ENCODE results near the gene NBL1. TPM values are rescaled to one million over a fixed set of nuclear protein-coding genes. Genes with fewer than 3 reads are reported as not detected.

Gene NBL1
- total RNA-seq, 1 experiment from 2014 or later: 7.9 TPM

GRCh38 chr1:19700079-19700777, 56.1 kb downstream of the NBL1 start:
- DNase-seq (ENCODE audit: low spot score): no peak
- CTCF ChIA-PET: no interaction called here
- intact Hi-C loops (cut with micrococcal nuclease; ENCODE audit: unreplicated experiment): loop anchor here (5.0 kb wide), 1 partner anchor 38 kb away; the partner anchor contains the start of gene HTR6

GRCh38 chr1:19703280-19703679, 59.2 kb downstream of the NBL1 start:
- TF ChIP-seq EZH2 (IDR thresholded peaks at IDR 0.05; ENCODE audit: borderline replicate concordance, low read depth, low read length, poor library complexity, severe bottlenecking) (no peak), CTCF (conservative IDR thresholded peaks at IDR 0.05; ENCODE audit: low read depth, low read length) (no peak)
- no peak for DNase-seq (ENCODE audit: low spot score)
- no peak overlapping the region for H3K27ac ChIP-seq (ENCODE audit: low read depth, low read length, poor library complexity, severe bottlenecking)
- BruUV-seq (replicated peaks): no TSS peak
- CTCF ChIA-PET: interaction anchor here (1.5 to 2.5 kb wide), 2 partner anchors 41 to 49 kb away, joined by 4 to 18 read pairs; no protein-coding TSS in a partner anchor
- POLR2A ChIA-PET (ENCODE audit: low non-redundant PET): no interaction called here
- no peaks in the 10 kb centered on the region for H3K9me3 ChIP-seq (ENCODE audit: low read depth, low read length, poor library complexity, severe bottlenecking)
- H3K27me3 ChIP-seq (replicated peaks; ENCODE audit: insufficient read depth, low read depth, low read length, poor library complexity): no peaks in the 10 kb centered on the region
- intact Hi-C loops (cut with micrococcal nuclease; ENCODE audit: unreplicated experiment): loop anchor here (5.0 kb wide), 1 partner anchor 41 kb away; the partner anchor contains the start of gene HTR6
- no peaks in the 10 kb centered on the region for H3K4me1 ChIP-seq (ENCODE audit: insufficient read depth, low read length, poor library complexity, severe bottlenecking)
- no peak overlapping the region for H3K4me3 ChIP-seq (ENCODE audit: low read depth, low read length, poor library complexity, severe bottlenecking)
- no peaks in the 10 kb centered on the region for H3K36me3 ChIP-seq (ENCODE audit: insufficient read depth, low read length, poor library complexity, severe bottlenecking)

More at GRCh38 chr1:19700079-19700777, 56.1 kb downstream of the NBL1 start:
- no TSS peak for BruUV-seq (replicated peaks)
- Histone ChIP-seq H3K27me3 (replicated peaks; ENCODE audit: insufficient read depth, low read depth, low read length, poor library complexity) (no peaks in the 10 kb centered on the region), H3K4me1 (ENCODE audit: insufficient read depth, low read length, poor library complexity, severe bottlenecking) (no peaks in the 10 kb centered on the region), H3K36me3 (ENCODE audit: insufficient read depth, low read length, poor library complexity, severe bottlenecking) (no peaks in the 10 kb centered on the region), H3K27ac (ENCODE audit: low read depth, low read length, poor library complexity, severe bottlenecking) (no peak overlapping the region), H3K9me3 (ENCODE audit: low read depth, low read length, poor library complexity, severe bottlenecking) (no peaks in the 10 kb centered on the region), H3K4me3 (ENCODE audit: low read depth, low read length, poor library complexity, severe bottlenecking) (no peak overlapping the region)
- POLR2A ChIA-PET (ENCODE audit: low non-redundant PET): no interaction called here
- TF ChIP-seq EZH2 (IDR thresholded peaks at IDR 0.05; ENCODE audit: borderline replicate concordance, low read depth, low read length, poor library complexity, severe bottlenecking) (no peak), CTCF (conservative IDR thresholded peaks at IDR 0.05; ENCODE audit: low read depth, low read length) (no peak)

GRCh38 chr1:19704247-19705113, 60.4 kb downstream of the NBL1 start:
- no peak overlapping the region for H3K27ac ChIP-seq (ENCODE audit: low read depth, low read length, poor library complexity, severe bottlenecking)

More at GRCh38 chr1:19704247-19705113, 60.4 kb downstream of the NBL1 start:
- POLR2A ChIA-PET (ENCODE audit: low non-redundant PET): no interaction called here
- no peak overlapping the region for H3K4me3 ChIP-seq (ENCODE audit: low read depth, low read length, poor library complexity, severe bottlenecking)
- intact Hi-C loops (cut with micrococcal nuclease; ENCODE audit: unreplicated experiment): loop anchor here (5.0 kb wide), 1 partner anchor 42 kb away; the partner anchor contains the start of gene HTR6
- H3K9me3 ChIP-seq (ENCODE audit: low read depth, low read length, poor library complexity, severe bottlenecking): no peaks in the 10 kb centered on the region
- CTCF ChIA-PET: interaction anchor here (1.4 to 2.5 kb wide), 3 partner anchors 11 to 51 kb away, joined by 4 to 18 read pairs (median 4); no protein-coding TSS in a partner anchor
- no peaks in the 10 kb centered on the region for H3K4me1 ChIP-seq (ENCODE audit: insufficient read depth, low read length, poor library complexity, severe bottlenecking)
- no peaks in the 10 kb centered on the region for H3K36me3 ChIP-seq (ENCODE audit: insufficient read depth, low read length, poor library complexity, severe bottlenecking)
- TF ChIP-seq EZH2 (IDR thresholded peaks at IDR 0.05; ENCODE audit: borderline replicate concordance, low read depth, low read length, poor library complexity, severe bottlenecking) (no peak), CTCF (conservative IDR thresholded peaks at IDR 0.05; ENCODE audit: low read depth, low read length) (peak; percentile 90)
- H3K27me3 ChIP-seq (replicated peaks; ENCODE audit: insufficient read depth, low read depth, low read length, poor library complexity): no peaks in the 10 kb centered on the region
- DNase-seq (ENCODE audit: low spot score): peak; percentile 73
- BruUV-seq (replicated peaks): no TSS peak
